HCT116 (cell line): ENCODE data around the gene UXS1. TPM values are rescaled to one million over a fixed set of nuclear protein-coding genes. Genes with fewer than 3 reads are reported as not detected.

Experiments used
- ATAC-seq: fragments of 200-7000 bp; cut with Tn5 transposase; 2 replicates; pipeline ENCODE4 v1.9.1; 2020; ENCODE audit warnings: mild to moderate bottlenecking, moderate library complexity
- BruUV-seq: library from RNA; stranded (reverse); fragments of 400-500 nt; replicated peaks from 2 replicates; lab custom pipeline; 2021; lab: Mats Ljungman, UMichigan
- CTCF ChIA-PET: fragments of 300-600 bp; sonication (Branson Sonifier 250); formaldehyde crosslinking; loops from one replicate; lab custom pipeline; 2021; ENCODE audit warnings: antibody characterized with exemption; lab: Charles Lee
- POLR2A ChIA-PET: fragments of 300-600, 350-600 bp; sonication (Branson Sonifier 250); formaldehyde crosslinking; loops from one replicate; lab custom pipeline; 2021; ENCODE audit warnings: antibody characterized with exemption; lab: Charles Lee
- RAD21 ChIA-PET, 2 experiments: fragments of 300-600 bp; sonication (Branson Sonifier 250); formaldehyde crosslinking; loops; one replicate each; lab custom pipeline; 2023; ENCODE audit warnings: low total read pairs in 2 of 2; ENCODE audit not compliant: uncharacterized antibody in 2 of 2, unreplicated experiment in 2 of 2, low non-redundant PET in 1 of 2; lab: Charles Lee
- DNase-seq: peaks from one replicate; pipeline ENCODE4 v3.0.0-alpha.2; 2010; ENCODE audit warnings: low read depth, low spot score
- H2AFZ ChIP-seq: fragments of 200-600 bp; shearing (Covaris generic), sonication (generic); 2 replicates; pipeline ENCODE4 v1.6.1; 2017; ENCODE audit warnings: low read depth, mixed run types, mixed read lengths, antibody characterized with exemption, low read length; ENCODE audit not compliant: poor library complexity, severe bottlenecking
- H3K27ac ChIP-seq: 2 replicates; pipeline ENCODE4 v1.5.1; 2012; ENCODE audit warnings: low read depth, low read length
- H3K27me3 ChIP-seq: fragments of 200-600 bp; sonication (generic); 2 replicates; pipeline ENCODE4 v1.6.1; 2016; ENCODE audit warnings: mixed run types, low read length, mixed read lengths; ENCODE audit not compliant: insufficient read depth
- H3K36me3 ChIP-seq, 2 experiments: fragments of 200-500 bp in 1 of 2; fragments of 200-600 bp in 1 of 2; sonication (Bioruptor generic) in 1 of 2; sonication (generic) in 1 of 2; 2 replicates each; pipeline versions ENCODE4 v1.5.1 to v1.6.1; 2014 to 2016; ENCODE audit warnings: low read length in 2 of 2, inconsistent platforms in 1 of 2, mixed read lengths in 1 of 2, mixed run types in 1 of 2; ENCODE audit not compliant: insufficient read depth in 2 of 2, control insufficient read depth in 1 of 2
- H3K4me1 ChIP-seq, 2 experiments: fragments of 200-600 bp in 1 of 2; sonication (generic) in 1 of 2; 2 replicates each; pipeline versions ENCODE4 v1.5.1 to v1.6.1; 2012 to 2017; ENCODE audit warnings: low read length in 2 of 2, inconsistent platforms in 1 of 2, mild to moderate bottlenecking in 1 of 2, mixed read lengths in 1 of 2, mixed run types in 1 of 2, moderate library complexity in 1 of 2; ENCODE audit not compliant: insufficient read depth in 2 of 2, control insufficient read depth in 1 of 2
- H3K4me2 ChIP-seq: fragments of 200-600 bp; sonication (generic); 2 replicates; pipeline ENCODE4 v1.6.1; 2017; ENCODE audit warnings: mixed run types, low read length, mixed read lengths
- H3K4me3 ChIP-seq, 2 experiments: fragments of 200-600 bp in 1 of 2; sonication (generic) in 1 of 2; replicated peaks in 1 of 2; 2 replicates each; pipeline ENCODE4 v1.5.1; 2011 to 2016; ENCODE audit warnings: low read length in 2 of 2, control low read depth in 1 of 2, low read depth in 1 of 2, mild to moderate bottlenecking in 1 of 2, mixed read lengths in 1 of 2, mixed run types in 1 of 2
- H3K79me2 ChIP-seq: fragments of 200-600 bp; sonication (generic); 2 replicates; pipeline ENCODE4 v1.6.1; 2017; ENCODE audit warnings: mild to moderate bottlenecking, mixed run types, low read length, moderate library complexity, mixed read lengths; ENCODE audit not compliant: insufficient read depth
- H3K9ac ChIP-seq: fragments of 200-600 bp; sonication (generic); 2 replicates; pipeline ENCODE4 v1.6.1; 2016; ENCODE audit warnings: low read length, mixed read lengths
- H3K9me2 ChIP-seq: fragments of 200-600 bp; sonication (generic), shearing (Covaris generic); 2 replicates; pipeline ENCODE4 v1.6.1; 2017; ENCODE audit warnings: mixed run types, mild to moderate bottlenecking, moderate library complexity; ENCODE audit not compliant: insufficient read depth
- H3K9me3 ChIP-seq, 2 experiments: fragments of 200-500 bp in 1 of 2; fragments of 200-600 bp in 1 of 2; sonication (Bioruptor generic) in 1 of 2; sonication (generic) in 1 of 2; 2 replicates each; pipeline ENCODE4 v1.6.1; 2014 to 2017; ENCODE audit warnings: low read length in 2 of 2, mixed read lengths in 2 of 2, inconsistent platforms in 1 of 2, low read depth in 1 of 2, mild to moderate bottlenecking in 1 of 2, mixed run types in 1 of 2, moderate library complexity in 1 of 2; ENCODE audit not compliant: control insufficient read depth in 1 of 2, insufficient read depth in 1 of 2
- H4K20me1 ChIP-seq: fragments of 200-600 bp; sonication (generic), shearing (Covaris generic); 2 replicates; pipeline ENCODE4 v1.6.1; 2017; ENCODE audit warnings: mixed run types, mild to moderate bottlenecking, moderate library complexity; ENCODE audit not compliant: insufficient read depth
- ATF3 ChIP-seq: IDR thresholded peaks from 2 replicates; pipeline ENCODE4 v1.6.1; 2012
- CEBPB ChIP-seq: IDR thresholded peaks from 2 replicates; pipeline ENCODE4 v1.6.1; 2012; ENCODE audit warnings: low read depth
- CTCF ChIP-seq, 3 experiments: fragments of 200-600 bp in 1 of 3; sonication (generic) in 1 of 3; IDR thresholded peaks in 2 of 3; conservative IDR thresholded peaks in 1 of 3; 2 replicates each; pipeline ENCODE4 v1.5.1; 2012 to 2017; ENCODE audit warnings: low read depth in 2 of 3, low read length in 2 of 3, antibody characterized with exemption in 1 of 3, borderline replicate concordance in 1 of 3, control low read depth in 1 of 3, mild to moderate bottlenecking in 1 of 3, mixed read lengths in 1 of 3, mixed run types in 1 of 3, moderate library complexity in 1 of 3; ENCODE audit not compliant: insufficient read depth in 1 of 3
- EGR1 ChIP-seq: IDR thresholded peaks from 2 replicates; pipeline ENCODE4 v1.6.1; 2012; ENCODE audit warnings: low read depth
- ELF1 ChIP-seq: IDR thresholded peaks from 2 replicates; pipeline ENCODE4 v1.6.1; 2012; ENCODE audit warnings: low read depth, borderline replicate concordance
- EZH2phosphoT487 ChIP-seq: fragments of 200-600 bp; IDR thresholded peaks from 2 replicates; pipeline ENCODE4 v1.6.1; 2018; ENCODE audit warnings: antibody characterized with exemption, borderline replicate concordance
- FOSL1 ChIP-seq: IDR thresholded peaks from 2 replicates; pipeline ENCODE4 v1.6.1; 2012; ENCODE audit warnings: low read depth
- MAX ChIP-seq: IDR thresholded peaks from 2 replicates; pipeline ENCODE4 v1.6.1; 2012
- POLR2A ChIP-seq: IDR thresholded peaks from 2 replicates; pipeline ENCODE4 v1.7.0; 2011; ENCODE audit warnings: borderline replicate concordance; ENCODE audit not compliant: insufficient read depth, insufficient read length; ENCODE audit errors: extremely low read depth
- SIN3A ChIP-seq: IDR thresholded peaks from 2 replicates; pipeline ENCODE4 v1.6.1; 2012; ENCODE audit warnings: low read depth
- SP1 ChIP-seq: IDR thresholded peaks from 2 replicates; pipeline ENCODE4 v1.6.1; 2012; ENCODE audit warnings: low read depth
- SRF ChIP-seq: IDR thresholded peaks from 2 replicates; pipeline ENCODE4 v1.6.1; 2012; ENCODE audit warnings: low read depth
- TCF7L2 ChIP-seq: IDR thresholded peaks from 2 replicates; pipeline ENCODE4 v1.7.0; 2011; ENCODE audit warnings: borderline replicate concordance, inconsistent platforms; ENCODE audit not compliant: insufficient read depth, insufficient read length; ENCODE audit errors: extremely low read depth
- YY1 ChIP-seq: IDR thresholded peaks from 2 replicates; pipeline ENCODE4 v1.6.1; 2011; ENCODE audit warnings: low read length, low read depth, moderate library complexity, mild to moderate bottlenecking; ENCODE audit not compliant: insufficient replicate concordance; ENCODE audit errors: extremely low read depth
- ZFX ChIP-seq: fragments of 450-650 bp; IDR thresholded peaks from 2 replicates; pipeline ENCODE4 v1.6.1; 2017
- intact Hi-C: fragments of 100-400 bp; cut with micrococcal nuclease; formaldehyde crosslinking; loops from 2 replicates; pipeline ENCODE4 v1.10.0; 2022
- total RNA-seq: library from RNA; stranded (reverse); gene quantifications from one replicate; pipeline ENCODE4 v1.2.1, GENCODE V29; 2021; ENCODE audit not compliant: unreplicated experiment
- TF ChIP-seq, protein P1 (sequence below): IDR thresholded peaks from 2 replicates; pipeline ENCODE4 v1.6.1; 2011; ENCODE audit warnings: mild to moderate bottlenecking, low read length, moderate library complexity; ENCODE audit not compliant: insufficient replicate concordance; ENCODE audit errors: extremely low read depth

Gene UXS1
- total RNA-seq, 1 experiment from 2014 or later, result 45.7 TPM

DNA sequence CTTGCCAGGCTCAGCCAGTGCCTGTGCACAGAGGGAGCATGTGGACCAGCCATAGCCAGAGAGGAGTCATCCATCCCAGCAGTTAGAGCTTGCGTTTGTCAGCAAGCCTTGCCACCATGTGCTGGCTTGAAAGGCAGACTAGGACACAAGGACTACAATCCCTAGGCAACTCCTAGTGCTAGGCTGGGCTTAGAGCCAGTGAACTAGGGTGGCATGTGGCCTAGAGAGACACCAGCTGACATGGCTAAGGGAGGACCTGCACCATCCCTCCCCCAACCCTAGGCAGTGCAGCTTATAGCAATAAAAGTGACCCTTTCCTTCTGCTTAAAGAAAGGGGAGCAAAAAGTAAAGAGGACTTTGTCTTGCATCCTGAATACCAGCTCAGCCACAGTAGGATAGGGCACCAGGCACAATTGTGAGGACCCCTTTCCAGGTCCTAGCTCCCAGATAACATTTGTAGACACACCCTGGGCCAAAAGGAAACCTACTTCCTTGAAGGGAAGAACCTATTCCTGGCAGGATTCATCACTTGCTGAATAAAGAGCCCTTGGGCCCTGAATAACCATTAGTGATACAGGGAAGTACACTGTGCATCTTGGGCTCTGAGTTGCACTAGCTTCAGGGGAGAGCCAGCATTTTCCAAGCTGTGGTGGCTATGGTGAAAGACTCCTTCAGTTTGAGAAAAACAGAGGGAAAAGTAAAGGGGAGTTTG is 38.7 kb upstream of the UXS1 start:
- Histone ChIP-seq H3K4me3 (no peak overlapping the region), H3K9me3 (no peaks in the 10 kb centered on the region; a peak in 1 of 4 replicates), H3K4me1 (no peaks in the 10 kb centered on the region), H3K27me3 (no peaks in the 10 kb centered on the region), H3K79me2 (no peaks in the 10 kb centered on the region), H2AFZ (no peak overlapping the region), H3K4me2 (no peak overlapping the region), H4K20me1 (no peaks in the 10 kb centered on the region), H3K9ac (no peak overlapping the region), H3K9me2 (no peaks in the 10 kb centered on the region), H3K36me3 (no peaks in the 10 kb centered on the region), H3K27ac (no peak overlapping the region)
- ATAC-seq, result no peak
- TF ChIP-seq ELF1 (no peak), SRF (no peak), MAX (no peak), EGR1 (no peak), POLR2A (no peak), CTCF (IDR thresholded peaks at IDR 0.05 in 2 of 3, conservative IDR thresholded peaks at IDR 0.05 in 1 of 3; ENCODE audit: borderline replicate concordance in 1 of 3, insufficient read depth in 1 of 3, low read depth in 2 of 3, low read length in 2 of 3) (no peak), SIN3A (no peak), CEBPB (no peak), ZFX (no peak), EZH2phosphoT487 (no peak), FOSL1 (no peak), YY1 (no peak), TCF7L2 (no peak), SP1 (no peak), ATF3 (no peak)
- TF ChIP-seq, protein P1, sequence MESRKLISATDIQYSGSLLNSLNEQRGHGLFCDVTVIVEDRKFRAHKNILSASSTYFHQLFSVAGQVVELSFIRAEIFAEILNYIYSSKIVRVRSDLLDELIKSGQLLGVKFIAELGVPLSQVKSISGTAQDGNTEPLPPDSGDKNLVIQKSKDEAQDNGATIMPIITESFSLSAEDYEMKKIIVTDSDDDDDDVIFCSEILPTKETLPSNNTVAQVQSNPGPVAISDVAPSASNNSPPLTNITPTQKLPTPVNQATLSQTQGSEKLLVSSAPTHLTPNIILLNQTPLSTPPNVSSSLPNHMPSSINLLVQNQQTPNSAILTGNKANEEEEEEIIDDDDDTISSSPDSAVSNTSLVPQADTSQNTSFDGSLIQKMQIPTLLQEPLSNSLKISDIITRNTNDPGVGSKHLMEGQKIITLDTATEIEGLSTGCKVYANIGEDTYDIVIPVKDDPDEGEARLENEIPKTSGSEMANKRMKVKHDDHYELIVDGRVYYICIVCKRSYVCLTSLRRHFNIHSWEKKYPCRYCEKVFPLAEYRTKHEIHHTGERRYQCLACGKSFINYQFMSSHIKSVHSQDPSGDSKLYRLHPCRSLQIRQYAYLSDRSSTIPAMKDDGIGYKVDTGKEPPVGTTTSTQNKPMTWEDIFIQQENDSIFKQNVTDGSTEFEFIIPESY, result no peak
- no TSS peak for BruUV-seq
- DNase-seq, result no peak
- CTCF ChIA-PET, result no interaction called here
- POLR2A ChIA-PET, result no interaction called here
- RAD21 ChIA-PET, result interaction anchor here in 1 of 2 experiments (0.6 kb wide), 1 partner anchor 121 kb away, joined by 7 read pairs; no protein-coding TSS in a partner anchor
- intact Hi-C loops, result no loop called here
